Psoas muscle (tissue), 8 donors: ENCODE data around the gene SLC22A23. TPM values are rescaled to one million over a fixed set of nuclear protein-coding genes. Genes with fewer than 3 reads are reported as not detected.
A peak's percentile ranks its signal among the peaks of the same experiment; 100 is the strongest.

Experiments used
- ATAC-seq, 4 donors: fragments of 200-7000 bp; cut with Tn5 transposase; one replicate each; pipeline ENCODE4 v1.9.1; 2020; ENCODE audit warnings: moderate library complexity in 3 of 4, mild to moderate bottlenecking in 2 of 4
- DNase-seq, 2 donors: peaks; one replicate each; pipeline ENCODE4 v3.0.0-alpha.2; 2020
- H3K27ac ChIP-seq: fragments of 200-600 bp; one replicate; pipeline ENCODE4 v1.8.0; 2022
- H3K27me3 ChIP-seq, 3 donors: fragments of 200-600 bp in 1 of 3; one replicate each; pipeline versions ENCODE4 v1.6.1 to v1.8.0; 2013 to 2022; ENCODE audit warnings: low read length in 2 of 3, mild to moderate bottlenecking in 2 of 3, moderate library complexity in 1 of 3; ENCODE audit not compliant: insufficient read depth in 3 of 3
- H3K36me3 ChIP-seq, 2 donors: fragments of 200-600 bp in 1 of 2; one replicate each; pipeline versions ENCODE4 v1.6.1 to v1.8.0; 2013 to 2022; ENCODE audit warnings: low read depth in 1 of 2, mild to moderate bottlenecking in 1 of 2, moderate library complexity in 1 of 2; ENCODE audit not compliant: insufficient read depth in 1 of 2
- H3K4me1 ChIP-seq: fragments of 200-600 bp; one replicate; pipeline ENCODE4 v1.8.0; 2022
- H3K4me3 ChIP-seq: fragments of 200-600 bp; one replicate; pipeline ENCODE4 v1.8.0; 2022; ENCODE audit warnings: mild to moderate bottlenecking
- H3K9me3 ChIP-seq: fragments of 200-600 bp; one replicate; pipeline ENCODE4 v1.8.0; 2022
- WGBS, 3 donors: extraction: QIAGEN DNeasy Blood & Tissue Kit; methylation state at CpG; one replicate each; pipeline versions ENCODE4 v1.1.6 to v1.1.7; 2013; 5-methylcytosine and 5-hydroxymethylcytosine counted together
- intact Hi-C, 2 donors: fragments of 100-400 bp; cut with DNase I; formaldehyde crosslinking; loops; one replicate each; pipeline versions ENCODE4 v1.11.0 to v1.14.2; 2022
- polyA plus RNA-seq, 3 donors: library from polyadenylated mRNA; stranded (reverse); fragments of 200-250 nt; gene quantifications; one replicate each; pipeline ENCODE4 v1.2.3, GENCODE V29; 2013
- total RNA-seq, 4 donors: library from RNA; stranded (reverse); fragmentation: NEBNext Ultra II Directional in 2 of 4; extraction: Animal tissue kit (Norgen Biotek cat#: 25700) in 2 of 4; gene quantifications; one replicate each; pipeline versions ENCODE4 v1.2.1 to v1.2.4, GENCODE V29; 2021 to 2023
- TF ChIP-seq, protein P1 (sequence below): fragments of 200-600 bp; IDR thresholded peaks from one replicate; pipeline ENCODE4 v1.8.0; 2022; ENCODE audit warnings: antibody characterized with exemption
- donor health status: healthy with polysubstance abuse.
- donor health status: DM: no; HTN: no; CAD: no; lungs with moderate emphysema.
- donor health status: Bipolar disorder and iron deficiency.
- donor health status: healthy.
- donor health status: DM: yes; HTN: yes; CAD: no.
- donor health status: DM: no; HTN: no; CAD: no.
- donor health status: DM: no; HTN: no; CAD: no.
- donor health status: DM: yes; HTN: yes; CAD: no.

SLC22A23 gene
- total and polyA plus RNA-seq, 7 donors, result 4.6 to 13.7 (median 8.7) TPM

DNA sequence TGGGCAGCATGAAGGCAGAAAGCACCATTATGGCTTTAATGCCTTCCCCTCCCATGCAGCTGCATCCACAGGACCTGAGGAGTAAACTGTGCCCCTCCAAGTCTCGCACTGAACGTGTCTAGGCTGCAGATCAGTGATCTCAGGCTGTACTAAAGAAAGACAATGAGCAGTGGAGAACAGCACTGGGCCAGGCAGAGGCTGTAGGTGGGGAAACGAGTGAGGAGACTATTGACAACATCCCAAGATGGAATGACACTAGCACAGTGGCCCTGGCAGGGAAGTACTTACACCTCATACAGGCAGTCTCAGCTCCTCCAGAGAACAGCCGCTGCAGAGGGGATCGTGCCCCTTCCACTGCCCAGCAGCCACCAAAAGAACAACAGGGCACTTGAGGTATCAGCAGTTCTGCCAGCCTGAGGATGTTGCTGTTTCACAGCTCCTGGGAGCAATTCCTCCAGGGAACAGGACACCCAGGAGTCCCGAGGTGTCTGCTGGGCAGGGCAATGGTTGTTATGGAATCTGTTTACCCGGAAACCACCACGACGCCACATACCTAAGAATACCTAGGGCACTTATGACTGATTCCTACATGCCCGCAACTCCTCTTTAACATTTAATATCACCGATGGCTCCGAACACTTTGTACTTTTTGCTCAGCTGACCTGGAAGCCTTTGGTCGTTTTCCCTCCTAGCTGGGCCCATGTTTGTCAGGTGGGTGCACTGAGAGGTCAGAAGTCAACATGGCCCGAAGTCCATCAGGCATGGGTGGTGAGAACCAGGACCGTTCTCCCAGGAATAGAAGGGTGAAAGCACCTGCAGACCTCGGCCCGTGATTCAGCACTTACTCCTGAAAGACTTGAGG, 79.1 kb downstream of the SLC22A23 start:
- 40 to 79% (median 54%) methylated on average over 17 of the region's 17 CpGs for WGBS, 3 donors
- ATAC-seq (peak; percentile 39 to 75 (median 70)), DNase-seq (no peak)
- Histone ChIP-seq H3K4me3 (no peak overlapping the region), H3K9me3 (no peaks in the 10 kb centered on the region), H3K27ac (peak overlapping the region; percentile 21), H3K4me1 (peaks cover 12% of the 10 kb centered on the region), H3K36me3 (no peaks in the 10 kb centered on the region), H3K27me3 (no peaks in the 10 kb centered on the region)
- intact Hi-C loops, result no loop called here
- TF ChIP-seq, protein P1, sequence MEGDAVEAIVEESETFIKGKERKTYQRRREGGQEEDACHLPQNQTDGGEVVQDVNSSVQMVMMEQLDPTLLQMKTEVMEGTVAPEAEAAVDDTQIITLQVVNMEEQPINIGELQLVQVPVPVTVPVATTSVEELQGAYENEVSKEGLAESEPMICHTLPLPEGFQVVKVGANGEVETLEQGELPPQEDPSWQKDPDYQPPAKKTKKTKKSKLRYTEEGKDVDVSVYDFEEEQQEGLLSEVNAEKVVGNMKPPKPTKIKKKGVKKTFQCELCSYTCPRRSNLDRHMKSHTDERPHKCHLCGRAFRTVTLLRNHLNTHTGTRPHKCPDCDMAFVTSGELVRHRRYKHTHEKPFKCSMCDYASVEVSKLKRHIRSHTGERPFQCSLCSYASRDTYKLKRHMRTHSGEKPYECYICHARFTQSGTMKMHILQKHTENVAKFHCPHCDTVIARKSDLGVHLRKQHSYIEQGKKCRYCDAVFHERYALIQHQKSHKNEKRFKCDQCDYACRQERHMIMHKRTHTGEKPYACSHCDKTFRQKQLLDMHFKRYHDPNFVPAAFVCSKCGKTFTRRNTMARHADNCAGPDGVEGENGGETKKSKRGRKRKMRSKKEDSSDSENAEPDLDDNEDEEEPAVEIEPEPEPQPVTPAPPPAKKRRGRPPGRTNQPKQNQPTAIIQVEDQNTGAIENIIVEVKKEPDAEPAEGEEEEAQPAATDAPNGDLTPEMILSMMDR, result no peak

DNA sequence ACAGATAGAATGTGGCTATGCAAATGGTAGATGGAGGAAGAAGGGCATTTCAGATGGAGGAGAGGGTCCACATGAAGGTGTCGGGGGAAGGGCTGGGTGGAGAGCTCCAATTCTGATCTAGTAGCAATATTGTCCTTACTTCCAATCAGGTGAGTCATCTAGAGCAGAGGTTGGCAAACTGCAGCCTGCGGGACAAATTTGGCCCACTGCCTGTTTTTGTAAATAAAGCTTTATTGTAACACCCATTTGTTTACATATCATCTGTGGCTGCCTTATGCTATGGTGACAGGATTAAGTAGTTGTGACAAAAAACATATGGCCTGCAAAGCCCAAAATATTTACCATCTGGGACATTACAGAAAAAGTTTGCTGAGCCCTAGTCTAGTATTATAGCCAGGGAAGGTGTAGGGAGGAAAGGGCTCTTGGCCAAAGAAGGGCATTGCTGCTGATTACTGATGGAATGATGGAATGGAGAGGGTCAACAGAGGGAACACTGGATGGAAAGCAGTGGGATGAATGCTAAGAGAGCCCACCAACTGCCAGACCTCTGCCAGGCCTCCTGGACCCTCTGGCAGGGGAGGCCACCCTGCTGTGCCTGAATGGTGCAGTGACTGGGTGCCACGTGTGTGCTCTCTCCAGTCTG, 79.8 kb downstream of the SLC22A23 start:
- H3K27ac ChIP-seq, result peak overlapping the region; percentile 21
- DNase-seq (no peak), ATAC-seq (no peak)
- H3K27me3 ChIP-seq, result no peaks in the 10 kb centered on the region
- no peak overlapping the region for H3K4me3 ChIP-seq
- WGBS, 3 donors, result 90 to 93% (median 91%) methylated on average over 3 of the region's 3 CpGs
- TF ChIP-seq, protein P1, result no peak
- intact Hi-C loops, result no loop called here
- peaks cover 12% of the 10 kb centered on the region for H3K4me1 ChIP-seq
- no peaks in the 10 kb centered on the region for H3K36me3 ChIP-seq
- H3K9me3 ChIP-seq, result no peaks in the 10 kb centered on the region

DNA sequence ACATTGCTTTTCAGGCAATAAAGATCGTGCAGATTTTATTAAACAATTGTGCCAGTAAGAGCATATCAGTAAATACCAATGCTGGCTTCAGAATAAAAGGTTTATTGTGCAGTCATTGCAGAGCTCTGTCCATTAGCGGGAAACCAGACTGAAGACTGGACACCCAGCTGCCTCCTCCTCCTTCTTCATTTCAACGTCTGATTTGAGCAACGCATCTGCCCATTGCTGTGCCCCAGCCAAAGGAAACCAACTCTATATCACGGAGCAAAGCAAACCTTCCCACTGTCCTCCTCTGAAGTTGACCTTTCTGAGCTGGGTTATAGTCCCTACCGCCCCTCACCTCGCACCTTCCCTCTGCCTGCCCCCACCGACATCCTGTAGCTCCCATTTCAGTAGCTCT, 80.8 kb downstream of the SLC22A23 start:
- intact Hi-C loops, result no loop called here
- TF ChIP-seq, protein P1, result no peak
- no peak for ATAC-seq
- Histone ChIP-seq H3K9me3 (no peaks in the 10 kb centered on the region), H3K27me3 (no peaks in the 10 kb centered on the region), H3K4me1 (peaks cover 8% of the 10 kb centered on the region), H3K4me3 (no peak overlapping the region), H3K27ac (no peak overlapping the region), H3K36me3 (no peaks in the 10 kb centered on the region)
- no peak for DNase-seq
- WGBS, 3 donors, result 71 to 91% (median 82%) methylated on average over 8 of the region's 8 CpGs

DNA sequence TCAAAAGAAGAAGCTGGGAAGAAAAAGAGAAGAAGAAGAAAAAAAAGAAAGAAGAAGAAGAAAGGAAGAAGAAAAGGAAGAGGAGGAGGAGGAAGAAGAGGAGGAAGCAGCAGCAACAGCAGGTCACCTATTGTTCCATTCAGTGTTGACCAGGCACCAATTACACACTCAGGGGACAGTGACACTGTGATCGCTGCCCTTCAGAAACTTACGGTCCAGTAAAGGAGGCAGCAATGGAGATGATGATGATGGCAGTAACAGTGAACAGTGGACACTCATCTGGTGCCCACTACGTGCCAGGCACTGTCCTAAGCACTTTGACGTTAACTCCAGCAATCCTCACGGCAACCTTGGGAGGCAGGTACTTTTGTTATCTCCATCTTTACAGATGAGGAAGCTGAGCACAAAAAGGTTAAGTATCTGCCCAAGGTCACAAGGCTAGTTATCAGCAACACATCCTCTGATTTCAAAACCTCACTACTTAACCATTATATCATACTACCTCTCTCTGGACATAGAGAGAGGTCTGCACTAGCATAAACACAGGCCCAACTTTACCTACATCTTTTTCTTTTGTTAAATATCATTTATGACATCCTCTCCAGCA, 83.2 kb downstream of the SLC22A23 start:
- ATAC-seq, result no peak
- H3K4me1 ChIP-seq, result peaks cover 7% of the 10 kb centered on the region

More for the DNA sequence above, 83.2 kb downstream of the SLC22A23 start:
- no peak overlapping the region for H3K27ac ChIP-seq
- TF ChIP-seq, protein P1, result no peak
- DNase-seq, result no peak
- no peaks in the 10 kb centered on the region for H3K36me3 ChIP-seq
- no peaks in the 10 kb centered on the region for H3K27me3 ChIP-seq
- no peak overlapping the region for H3K4me3 ChIP-seq
- intact Hi-C loops, result loop anchor here in 1 of 2 donors (5.0 kb wide), 1 partner anchor 34 kb away; no protein-coding TSS in a partner anchor
- H3K9me3 ChIP-seq, result no peaks in the 10 kb centered on the region
- WGBS, 3 donors, result 91 to 98% (median 94%) methylated on average over 5 of the region's 5 CpGs
